Tibial artery (tissue), 4 donors: Measurements from ENCODE around the gene CNTD1.
"Not testable (repeated sequence)": the region's sequence is repeated elsewhere in the genome, so short reads cannot be mapped to it uniquely, and the experiment has no call there.

Source experiments
- DNase-seq, 2 donors: peaks; one replicate each; pipeline ENCODE4 v3.0.0-alpha.2; 2019
- H3K27ac ChIP-seq, 2 donors: fragments of 200-600 bp; sonication (generic) in 1 of 2; 1 replicate in 1 of 2; 2 replicates in 1 of 2; pipeline ENCODE4 v1.5.1; 2018 to 2019; ENCODE audit warnings: mild to moderate bottlenecking in 1 of 2
- H3K27me3 ChIP-seq, 2 donors: fragments of 200-600 bp; sonication (generic) in 1 of 2; one replicate each; pipeline versions ENCODE4 v1.5.1 to v1.6.0; 2016 to 2019
- H3K36me3 ChIP-seq, 3 donors: fragments of 200-600 bp; sonication (generic) in 2 of 3; one replicate each; pipeline ENCODE4 v1.5.1; 2016 to 2019; ENCODE audit warnings: mild to moderate bottlenecking in 2 of 3
- H3K4me1 ChIP-seq, 4 donors: fragments of 200-600 bp; sonication (generic) in 2 of 4; 1 replicate in 3 of 4; 2 replicates in 1 of 4; pipeline ENCODE4 v1.5.1; 2016 to 2019
- H3K4me3 ChIP-seq, 2 donors: fragments of 200-600 bp; sonication (generic) in 1 of 2; 1 replicate in 1 of 2; 2 replicates in 1 of 2; pipeline ENCODE4 v1.5.1; 2018 to 2019; ENCODE audit warnings: mild to moderate bottlenecking in 2 of 2
- H3K9me3 ChIP-seq, 3 donors: fragments of 200-600 bp; sonication (generic) in 1 of 3; one replicate each; pipeline ENCODE4 v1.5.1; 2016 to 2019
- CTCF ChIP-seq, 2 experiments: fragments of 200-600 bp in 1 of 2; fragments of 450-650 bp in 1 of 2; IDR thresholded peaks; one replicate each; pipeline ENCODE4 v1.5.1; 2017 to 2019; ENCODE audit warnings: antibody characterized with exemption in 2 of 2, mild to moderate bottlenecking in 1 of 2, moderate library complexity in 1 of 2
- intact Hi-C: fragments of 100-400 bp; cut with DNase I; formaldehyde crosslinking; loops from one replicate; pipeline ENCODE4 v1.15.0; 2023; ENCODE audit warnings: low total_unique reads

CNTD1 gene

GRCh38 chr17:42848093-42848492 lies 49.4 kb downstream of the CNTD1 start:
- peaks cover 0 to 39% (median 18%) of the 10 kb centered on the region in 4 donors for H3K4me1 ChIP-seq

GRCh38 chr17:42849031-42849430 lies 50.4 kb downstream of the CNTD1 start:
- Histone ChIP-seq H3K9me3 (no peaks in the 10 kb centered on the region), H3K27ac (peak overlapping the region; percentile 90 to 96), H3K27me3 (no peaks in the 10 kb centered on the region), H3K4me3 (no peak overlapping the region), H3K36me3 (peaks cover 6 to 22% (median 16%) of the 10 kb centered on the region in 3 donors), H3K4me1 (peaks cover 0 to 39% (median 18%) of the 10 kb centered on the region in 4 donors)
- DNase-seq, result peak in 1 of 2 donors; percentile 51
- intact Hi-C loops, result no loop called here
- TF ChIP-seq CTCF (IDR thresholded peaks at IDR 0.05), result no peak

More at GRCh38 chr17:42848093-42848492, 49.4 kb downstream of the CNTD1 start:
- no peaks in the 10 kb centered on the region for H3K9me3 ChIP-seq
- H3K27me3 ChIP-seq, result no peaks in the 10 kb centered on the region
- intact Hi-C loops, result no loop called here
- TF ChIP-seq CTCF (IDR thresholded peaks at IDR 0.05), result no peak
- peaks cover 6 to 31% (median 21%) of the 10 kb centered on the region in 3 donors for H3K36me3 ChIP-seq
- H3K27ac ChIP-seq, result no peak overlapping the region
- no peak for DNase-seq
- no peak overlapping the region for H3K4me3 ChIP-seq

- Histone ChIP-seq H3K36me3 (peaks cover 9 to 16% (median 13%) of the 10 kb centered on the region in 3 donors), H3K4me1 (peaks cover 0 to 44% (median 18%) of the 10 kb centered on the region in 4 donors), H3K27me3 (no peaks in the 10 kb centered on the region), H3K27ac (peak overlapping the region; percentile 90 to 96), H3K9me3 (no peaks in the 10 kb centered on the region), H3K4me3 (peak overlapping the region; percentile 27 to 62)
- peak; percentile 49 to 85 for DNase-seq
- TF ChIP-seq CTCF (IDR thresholded peaks at IDR 0.05), result no peak
- intact Hi-C loops, result no loop called here
Observed at GRCh38 chr17:42849451-42850181, 51.0 kb downstream of the CNTD1 start.

- Histone ChIP-seq H3K9me3 (no peaks in the 10 kb centered on the region), H3K27me3 (no peaks in the 10 kb centered on the region), H3K4me3 (peak within 1 kb of the TSS; percentile 62 to 72), H3K36me3 (peaks cover 8 to 13% (median 9%) of the 10 kb centered on the region in 3 donors), H3K27ac (peak within 1 kb of the TSS; percentile 90 to 96), H3K4me1 (peaks cover 0 to 55% (median 29%) of the 10 kb centered on the region in 4 donors)
- DNase-seq, result peak; percentile 66 to 91
- no peak for TF ChIP-seq CTCF (IDR thresholded peaks at IDR 0.05)
- intact Hi-C loops, result no loop called here
Observed at GRCh38 chr17:42850954-42851353, 52.3 kb downstream of the CNTD1 start, which contains the start of gene AOC3. Gene AOC3, plus strand, starts transcription at chr17:42851199. Its CDS starts 145 bp downstream, at chr17:42851344.

GRCh38 chr17:42851371-42852240 lies 52.9 kb downstream of the CNTD1 start:
- H3K9me3 ChIP-seq, intact Hi-C loops, H3K27me3 ChIP-seq: not testable (repeated sequence)
- H3K4me1 ChIP-seq, result peaks cover 0 to 55% (median 28%) of the 10 kb centered on the region in 4 donors
- peaks cover 7 to 13% (median 8%) of the 10 kb centered on the region in 3 donors for H3K36me3 ChIP-seq
- H3K27ac ChIP-seq, result peak overlapping the region; percentile 90 to 96
- DNase-seq, result peak in 1 of 2 donors; percentile 69
- H3K4me3 ChIP-seq, result peak overlapping the region; percentile 62 to 72
